Measurements from ENCODE around the gene ZNF580.
A peak's percentile ranks its signal among the peaks of the same experiment; 100 is the strongest.

Gene ZNF580

GRCh38 chr19:55640577-55641425 lies at the start of gene ZNF580:
Gene ZNF580 (plus strand): TSS chr19:55641002. CDS start chr19:55642509, 1,507 bp downstream.
- peak; percentile 62 to 66 for DNase-seq (ENCODE audit: low read depth in 2 of 2)

DNA sequence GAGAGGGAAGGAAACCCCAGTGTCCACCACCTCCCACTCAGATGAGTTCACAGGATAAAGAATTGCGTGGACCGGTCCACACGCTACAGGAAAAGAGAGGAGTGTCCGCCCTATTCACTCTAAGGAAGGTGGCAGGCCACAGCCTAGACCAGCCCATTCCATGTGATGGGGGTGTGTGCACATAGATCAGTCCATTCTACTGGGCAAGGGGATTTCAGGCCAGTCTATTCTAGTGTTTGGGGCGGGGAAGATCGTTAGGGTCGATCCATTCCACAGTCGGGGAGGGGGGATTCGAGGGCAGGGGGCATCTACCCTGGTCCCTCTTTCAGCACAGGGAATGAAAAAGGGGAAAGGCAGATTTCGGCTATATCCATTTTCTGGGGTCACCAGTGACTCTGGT lies 49.2 kb upstream of the ZNF580 start:
- DNase-seq (ENCODE audit: low read depth in 2 of 2): no peak

- no peak for DNase-seq (ENCODE audit: low read depth in 2 of 2)
Measured at GRCh38 chr19:55592391-55593090, 48.3 kb upstream of the ZNF580 start.

GRCh38 chr19:55593096-55593772 lies 47.6 kb upstream of the ZNF580 start:
- DNase-seq (ENCODE audit: low read depth in 2 of 2): no peak

- no peak for DNase-seq (ENCODE audit: low read depth in 2 of 2)
Measured at GRCh38 chr19:55594996-55595545, 45.7 kb upstream of the ZNF580 start.

DNA sequence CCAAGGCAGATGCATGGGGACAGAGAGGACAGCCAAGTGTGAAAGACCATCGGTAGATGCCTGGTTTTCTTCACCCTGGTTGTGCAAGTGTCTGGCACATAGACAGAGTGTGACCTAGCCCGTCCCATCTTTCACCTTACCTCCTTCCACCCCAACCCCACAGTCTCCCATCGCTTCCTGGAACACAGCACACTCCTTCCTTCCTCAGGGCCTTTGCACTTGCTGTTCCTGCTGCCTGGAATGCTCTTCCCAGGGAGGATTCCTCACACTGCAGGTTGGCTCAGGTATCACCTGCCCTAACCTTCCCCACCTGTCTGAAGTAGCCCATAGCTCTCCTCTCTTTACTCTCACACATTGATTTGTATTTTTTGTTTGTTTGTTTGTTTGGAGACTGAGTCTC lies 44.5 kb upstream of the ZNF580 start:
- no peak for DNase-seq (ENCODE audit: low read depth in 2 of 2)

DNA sequence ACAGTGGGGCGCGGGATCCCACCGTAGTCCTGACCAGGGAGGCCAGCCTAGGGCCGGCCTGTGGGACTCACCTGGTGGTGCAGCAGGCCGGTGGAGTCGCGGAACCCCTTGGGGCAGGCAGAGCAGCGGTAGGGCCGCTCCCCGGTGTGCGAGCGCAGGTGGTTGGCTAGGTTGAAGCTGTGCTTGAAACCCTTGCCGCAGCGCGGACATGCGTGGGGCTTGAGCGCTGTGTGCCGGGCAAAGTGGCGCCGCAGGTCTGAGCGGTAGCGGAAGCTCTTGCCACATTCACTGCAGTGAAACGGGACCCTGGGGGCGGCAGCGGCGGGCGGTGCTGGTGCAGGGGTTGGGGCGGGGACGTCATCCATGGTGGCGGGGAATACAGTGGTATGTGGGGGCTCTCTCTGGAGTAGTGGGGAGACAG lies 43.3 kb upstream of the ZNF580 start:
- no peak for DNase-seq (ENCODE audit: low read depth in 2 of 2)

- DNase-seq (ENCODE audit: low read depth in 2 of 2): no peak
Measured at GRCh38 chr19:55598034-55598433, 42.8 kb upstream of the ZNF580 start.

DNA sequence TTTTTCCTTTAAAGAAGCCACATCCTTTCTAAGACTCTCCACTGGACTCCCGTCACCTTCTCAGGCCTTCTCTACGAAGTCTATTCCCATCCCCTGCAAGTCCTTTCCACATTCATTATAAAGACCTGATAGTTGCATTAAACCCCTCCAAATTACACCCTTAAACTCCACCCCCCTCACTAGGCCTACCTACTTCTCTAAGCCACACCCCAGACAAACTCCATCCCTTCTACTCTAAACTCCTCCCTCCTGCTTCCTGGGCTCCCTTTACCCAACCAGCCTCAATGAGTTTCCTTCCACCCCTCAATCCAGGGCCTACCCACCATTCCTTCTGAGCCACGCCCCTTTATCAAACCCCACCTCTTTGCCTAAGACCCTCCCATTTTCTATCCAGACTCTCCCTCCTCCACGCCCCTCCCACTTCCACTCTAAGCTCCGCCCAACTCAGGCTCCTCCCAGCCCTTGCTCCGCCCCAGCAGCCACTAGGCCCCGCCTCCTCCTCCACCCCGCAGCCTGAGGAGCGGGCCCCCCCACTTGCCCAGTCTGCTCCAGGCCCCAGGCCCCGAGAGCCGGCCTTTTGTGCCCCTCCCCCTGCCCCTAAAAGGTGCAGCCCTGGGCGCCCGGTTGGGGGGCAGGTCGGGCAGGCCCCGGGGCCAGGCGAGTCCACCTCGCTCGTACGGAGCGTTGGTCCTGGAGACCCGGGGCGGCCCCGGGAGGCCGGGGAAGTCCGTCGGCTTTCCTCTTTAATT lies 41.9 kb upstream of the ZNF580 start:
- peak; percentile 92 to 93 for DNase-seq (ENCODE audit: low read depth in 2 of 2)

DNA sequence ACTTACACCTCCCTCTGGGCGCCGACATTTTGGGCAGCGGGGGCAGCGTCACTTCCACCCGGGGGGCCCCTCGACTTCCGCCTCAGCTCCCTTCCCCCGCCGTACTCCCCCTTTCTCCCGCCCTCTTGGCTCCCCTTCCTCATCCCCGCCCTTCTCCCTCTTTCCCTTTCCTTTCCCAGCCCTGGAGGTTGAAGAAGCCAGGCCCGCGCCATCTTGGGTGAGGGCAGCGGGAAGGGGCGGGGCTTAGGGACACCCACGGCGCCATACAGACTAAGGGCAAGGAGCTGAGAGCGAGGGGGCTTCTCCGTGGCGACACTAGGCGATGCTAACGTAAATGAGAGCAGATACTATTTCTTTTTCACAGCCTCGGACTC lies 41.3 kb upstream of the ZNF580 start, which contains the start of gene FIZ1:
Gene FIZ1 (minus strand): TSS at position 50 of the 374 bp plus-strand sequence. CDS start 1,652 bp downstream, outside the sequence.
- peak; percentile 99 for DNase-seq (ENCODE audit: low read depth in 2 of 2)

- DNase-seq (ENCODE audit: low read depth in 2 of 2): peak; percentile 81 to 84
Measured at GRCh38 chr19:55599842-55600661, 40.8 kb upstream of the ZNF580 start, which contains the start of gene ZNF524. Gene ZNF524 (plus strand): TSS chr19:55600288. CDS start chr19:55602113, 1,825 bp downstream.

DNA sequence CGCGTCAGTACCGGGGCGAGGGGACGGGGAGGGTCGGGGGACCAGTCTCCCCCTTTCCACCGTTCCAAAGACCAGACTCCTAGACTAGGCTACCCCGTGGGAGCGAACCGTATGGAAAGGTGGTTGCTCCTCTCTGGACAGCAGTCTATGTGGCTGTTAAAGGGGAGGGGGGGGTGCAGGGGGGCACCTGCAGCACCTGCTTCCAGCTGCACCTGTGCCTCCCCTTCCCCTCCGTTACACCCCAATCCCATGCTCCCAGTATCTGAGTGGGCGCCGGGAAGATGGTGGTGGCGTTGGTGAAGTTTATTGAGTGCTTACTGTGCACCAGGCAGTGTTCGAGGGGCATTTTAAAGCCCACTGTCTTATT lies 40.2 kb upstream of the ZNF580 start:
- no peak for DNase-seq (ENCODE audit: low read depth in 2 of 2)

DNA sequence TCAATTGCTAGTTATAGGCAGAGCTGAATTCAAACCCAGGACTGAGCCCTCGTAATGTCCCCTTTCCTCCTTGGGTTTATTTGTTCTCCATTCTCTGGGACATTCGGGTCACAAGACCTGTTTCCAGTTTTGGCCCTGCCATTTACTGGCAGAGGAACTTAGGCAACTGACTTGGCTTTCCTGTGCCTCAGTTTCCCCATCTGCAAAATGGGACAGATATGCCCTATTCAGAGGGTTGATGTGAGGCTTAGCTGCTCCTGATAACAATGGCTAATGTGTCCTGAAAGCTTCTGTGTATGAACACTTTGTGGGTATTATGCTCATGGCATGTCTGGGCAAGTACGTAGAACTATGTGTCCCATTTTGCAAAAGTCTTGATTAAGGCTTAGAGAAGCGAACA lies 39.7 kb upstream of the ZNF580 start:
- no peak for DNase-seq (ENCODE audit: low read depth in 2 of 2)

- DNase-seq (ENCODE audit: low read depth in 2 of 2): no peak
Measured at GRCh38 chr19:55602104-55603001, 38.4 kb upstream of the ZNF580 start.

- DNase-seq (ENCODE audit: low read depth in 2 of 2): no peak
Measured at GRCh38 chr19:55603115-55603514, 37.7 kb upstream of the ZNF580 start.

DNA sequence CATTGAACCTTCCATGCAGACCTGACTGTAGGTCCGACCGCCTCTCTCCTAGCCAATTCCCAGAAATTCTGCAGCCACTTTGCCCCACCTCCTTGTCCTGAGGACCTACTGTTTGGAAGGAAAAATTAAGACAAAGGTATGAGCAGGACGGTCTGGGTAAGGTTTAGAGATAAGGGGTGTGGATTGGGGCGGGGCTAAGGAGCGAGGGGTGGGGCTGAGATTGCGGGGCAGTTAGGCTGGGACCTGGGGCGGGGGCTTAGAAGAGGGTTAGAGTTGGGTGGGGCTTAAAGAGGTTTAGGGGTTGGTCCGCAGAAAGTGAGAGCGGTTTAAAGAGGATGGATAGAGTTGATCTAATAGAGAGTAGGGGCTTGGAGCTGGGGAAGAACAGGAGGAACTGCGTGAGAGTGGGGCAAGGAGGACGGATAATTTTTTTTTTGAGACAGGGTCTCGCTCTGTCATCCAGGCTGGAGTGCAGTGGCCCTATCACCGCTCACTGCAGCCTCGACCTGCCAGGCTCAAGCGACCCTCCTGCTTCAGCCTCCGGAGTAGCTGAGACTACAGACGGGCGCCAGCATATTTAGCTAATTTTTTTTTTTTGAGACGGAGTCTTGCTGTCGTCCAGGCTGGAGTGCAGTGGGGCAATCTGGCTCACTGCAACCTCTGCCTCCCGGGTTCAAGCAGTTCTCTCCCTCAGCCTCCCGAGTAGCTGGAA lies 37.1 kb upstream of the ZNF580 start:
- DNase-seq (ENCODE audit: low read depth in 2 of 2): no peak

- DNase-seq (ENCODE audit: low read depth in 2 of 2): peak; percentile 96
Measured at GRCh38 chr19:55605207-55605636, 35.6 kb upstream of the ZNF580 start.

DNA sequence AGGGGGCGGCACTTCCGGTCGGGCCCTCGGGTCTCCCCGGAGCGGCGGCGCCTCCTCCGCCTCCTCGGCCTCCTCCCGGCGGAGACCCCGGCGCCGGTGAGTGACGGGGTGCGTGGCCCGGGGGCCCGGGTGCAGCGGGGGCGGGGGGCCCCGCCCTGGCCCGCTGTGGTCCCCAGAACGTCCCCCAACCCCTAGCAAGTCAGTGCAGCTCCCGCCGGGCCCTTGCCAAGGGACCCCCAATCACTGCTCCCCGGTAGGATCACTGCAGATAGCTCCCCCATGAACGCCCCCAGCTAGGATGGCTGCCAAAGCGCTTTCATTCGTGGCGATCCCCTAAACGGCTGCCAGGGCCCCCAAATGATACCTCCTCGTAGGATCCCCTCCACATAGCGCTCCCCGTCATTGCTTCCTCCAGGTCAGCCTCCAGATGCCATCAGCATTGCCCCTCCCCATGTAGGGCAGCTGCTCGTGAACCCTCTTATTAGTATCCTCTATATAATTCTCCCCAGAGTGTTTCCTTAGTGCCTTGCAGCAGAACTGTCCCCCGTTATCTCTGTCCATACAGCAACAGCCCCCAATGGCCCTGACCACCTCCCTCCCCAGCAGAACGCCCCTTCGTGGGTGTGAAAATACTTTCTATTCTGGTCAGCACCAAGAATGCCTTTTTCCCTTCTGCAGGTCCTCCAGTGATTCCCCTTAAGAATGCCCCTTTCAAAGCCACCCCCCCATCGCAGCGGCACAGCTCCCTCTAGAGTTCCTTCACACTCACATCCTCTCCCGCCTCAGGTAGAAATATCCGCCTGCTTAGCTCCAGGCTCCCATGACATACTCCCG lies 34.9 kb upstream of the ZNF580 start, which contains the start of gene ZNF865:
Gene ZNF865 (plus strand): TSS at position 11 of the 834 bp plus-strand sequence. CDS start 7,972 bp downstream, outside the sequence.
- peak; percentile 60 to 62 for DNase-seq (ENCODE audit: low read depth in 2 of 2)
